Gastrocnemius medialis (tissue), 4 donors: ENCODE results near the gene EMB.

Experiments
- POLR2A ChIP-seq, 2 donors: fragments of 450-650 bp; IDR thresholded peaks; one replicate each; pipeline ENCODE4 v1.6.1; 2017; ENCODE audit warnings: antibody characterized with exemption in 2 of 2, mild to moderate bottlenecking in 2 of 2, moderate library complexity in 2 of 2
- TF ChIP-seq, protein P1 (sequence below), 5 experiments: fragments of 450-650 bp in 3 of 5; fragments of 200-600 bp in 2 of 5; sonication (generic) in 2 of 5; IDR thresholded peaks in 4 of 5; conservative IDR thresholded peaks in 1 of 5; 1 replicate in 4 of 5; 2 replicates in 1 of 5; pipeline ENCODE4 v1.5.1; 2016 to 2019; ENCODE audit warnings: antibody characterized with exemption in 5 of 5, mild to moderate bottlenecking in 3 of 5, moderate library complexity in 3 of 5

DNA sequence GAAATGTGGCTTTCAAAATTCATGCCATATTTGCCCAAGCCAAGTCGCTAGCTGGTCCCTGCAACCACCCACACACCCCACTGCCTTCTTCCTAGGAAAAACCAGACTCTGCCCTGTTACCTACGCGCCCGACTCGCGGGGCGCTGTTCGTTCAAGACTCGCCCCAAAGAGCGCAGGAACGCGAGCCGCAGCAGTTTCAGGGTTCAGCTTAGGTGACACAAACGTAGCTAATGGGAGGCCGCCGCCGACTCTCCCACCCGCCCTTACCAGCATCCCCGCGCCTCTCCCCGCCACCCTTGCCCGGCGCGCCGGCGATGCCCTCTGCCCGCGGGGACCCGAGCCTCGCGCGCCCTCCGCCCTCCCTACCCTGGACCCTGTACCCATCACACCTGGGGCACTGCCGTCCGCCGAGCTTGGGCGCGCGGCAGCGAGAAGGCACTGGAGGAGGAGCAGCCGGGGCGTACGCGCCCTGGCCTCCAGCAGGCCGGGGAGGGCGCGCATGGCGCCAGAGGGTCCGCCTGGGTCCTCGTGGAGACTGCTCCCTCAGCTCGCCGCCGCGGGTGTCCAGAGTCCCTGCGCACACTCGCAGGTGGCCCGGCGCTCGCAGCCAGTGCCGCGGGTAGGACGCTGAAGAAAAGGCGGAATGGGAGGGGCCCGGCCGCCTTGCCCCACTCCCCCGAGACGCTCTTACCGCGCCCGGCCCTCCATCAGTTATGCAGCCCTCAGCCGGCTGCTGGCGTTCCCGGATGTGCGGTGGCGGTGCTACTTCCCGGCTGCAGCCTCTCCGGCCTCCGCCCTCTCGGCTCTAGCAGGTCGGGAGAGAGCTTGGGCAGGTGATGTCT, at the start of gene EMB:
- TF ChIP-seq, protein P1, sequence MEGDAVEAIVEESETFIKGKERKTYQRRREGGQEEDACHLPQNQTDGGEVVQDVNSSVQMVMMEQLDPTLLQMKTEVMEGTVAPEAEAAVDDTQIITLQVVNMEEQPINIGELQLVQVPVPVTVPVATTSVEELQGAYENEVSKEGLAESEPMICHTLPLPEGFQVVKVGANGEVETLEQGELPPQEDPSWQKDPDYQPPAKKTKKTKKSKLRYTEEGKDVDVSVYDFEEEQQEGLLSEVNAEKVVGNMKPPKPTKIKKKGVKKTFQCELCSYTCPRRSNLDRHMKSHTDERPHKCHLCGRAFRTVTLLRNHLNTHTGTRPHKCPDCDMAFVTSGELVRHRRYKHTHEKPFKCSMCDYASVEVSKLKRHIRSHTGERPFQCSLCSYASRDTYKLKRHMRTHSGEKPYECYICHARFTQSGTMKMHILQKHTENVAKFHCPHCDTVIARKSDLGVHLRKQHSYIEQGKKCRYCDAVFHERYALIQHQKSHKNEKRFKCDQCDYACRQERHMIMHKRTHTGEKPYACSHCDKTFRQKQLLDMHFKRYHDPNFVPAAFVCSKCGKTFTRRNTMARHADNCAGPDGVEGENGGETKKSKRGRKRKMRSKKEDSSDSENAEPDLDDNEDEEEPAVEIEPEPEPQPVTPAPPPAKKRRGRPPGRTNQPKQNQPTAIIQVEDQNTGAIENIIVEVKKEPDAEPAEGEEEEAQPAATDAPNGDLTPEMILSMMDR (IDR thresholded peaks at IDR 0.05 in 4 of 5, conservative IDR thresholded peaks at IDR 0.05 in 1 of 5): no peak
- no peak for TF ChIP-seq POLR2A (IDR thresholded peaks at IDR 0.05)
